IPS-18c (cell line): ENCODE measurements around the gene ZNF410.
A peak's percentile ranks its signal among the peaks of the same experiment; 100 is the strongest.
"Not testable (repeated sequence)": the region's sequence is repeated elsewhere in the genome, so short reads cannot be mapped to it uniquely, and the experiment has no call there.

Experiments used
- H3K4me3 ChIP-seq: 2 replicates; pipeline ENCODE4 v1.7.0; 2013; ENCODE audit warnings: low read depth, mild to moderate bottlenecking, low read length, moderate library complexity; ENCODE audit not compliant: insufficient read depth
- H3K9me3 ChIP-seq: one replicate; pipeline ENCODE4 v1.6.1; 2013; ENCODE audit warnings: mild to moderate bottlenecking, low read length, moderate library complexity; ENCODE audit not compliant: control insufficient read depth, insufficient read depth

The ZNF410 gene, protein sequence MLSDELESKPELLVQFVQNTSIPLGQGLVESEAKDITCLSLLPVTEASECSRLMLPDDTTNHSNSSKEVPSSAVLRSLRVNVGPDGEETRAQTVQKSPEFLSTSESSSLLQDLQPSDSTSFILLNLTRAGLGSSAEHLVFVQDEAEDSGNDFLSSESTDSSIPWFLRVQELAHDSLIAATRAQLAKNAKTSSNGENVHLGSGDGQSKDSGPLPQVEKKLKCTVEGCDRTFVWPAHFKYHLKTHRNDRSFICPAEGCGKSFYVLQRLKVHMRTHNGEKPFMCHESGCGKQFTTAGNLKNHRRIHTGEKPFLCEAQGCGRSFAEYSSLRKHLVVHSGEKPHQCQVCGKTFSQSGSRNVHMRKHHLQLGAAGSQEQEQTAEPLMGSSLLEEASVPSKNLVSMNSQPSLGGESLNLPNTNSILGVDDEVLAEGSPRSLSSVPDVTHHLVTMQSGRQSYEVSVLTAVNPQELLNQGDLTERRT

GRCh38 chr14:73886449-73887317 lies at the start of gene ZNF410:
Gene ZNF410, plus strand, starts transcription at chr14:73886859. Its CDS starts 5,317 bp downstream, at chr14:73892176.
- Histone ChIP-seq H3K4me3 (peak within 1 kb of the TSS; percentile 94), H3K9me3 (no peaks in the 10 kb centered on the region)

DNA sequence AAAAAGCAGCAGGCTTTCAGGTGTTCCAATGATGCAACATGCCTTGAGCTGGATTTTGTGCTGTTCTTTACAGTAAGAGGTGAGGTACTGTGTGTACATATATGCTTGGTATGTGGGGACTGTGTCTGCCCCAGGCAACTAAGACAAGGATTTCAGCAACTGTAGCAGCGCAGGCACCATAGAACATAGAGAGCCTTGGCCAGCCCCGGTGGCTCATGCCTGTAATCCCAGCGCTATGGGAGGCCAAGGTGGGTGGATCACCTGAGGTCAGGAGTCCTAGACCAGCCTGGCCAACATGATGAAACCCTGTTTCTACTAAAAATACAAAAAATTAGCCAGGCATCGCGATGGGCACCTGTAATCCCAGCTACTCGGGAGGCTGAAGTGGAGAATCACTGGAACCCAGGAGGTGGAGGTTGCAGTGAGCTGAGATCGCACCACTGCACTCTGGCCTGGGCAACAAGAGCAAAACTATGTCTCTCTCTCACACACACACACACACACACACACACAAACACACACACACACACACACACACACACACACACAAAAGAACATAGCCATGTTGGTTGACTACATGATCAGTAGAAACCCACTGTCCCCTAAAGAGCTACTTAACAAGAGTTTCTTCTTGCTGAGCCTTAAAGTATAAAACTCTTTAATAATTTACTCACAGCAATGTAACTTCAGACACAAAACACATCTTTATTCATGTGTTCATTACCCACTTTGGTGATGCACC lies 48.2 kb upstream of the ZNF410 start:
- not testable (repeated sequence) for H3K9me3 ChIP-seq, H3K4me3 ChIP-seq

DNA sequence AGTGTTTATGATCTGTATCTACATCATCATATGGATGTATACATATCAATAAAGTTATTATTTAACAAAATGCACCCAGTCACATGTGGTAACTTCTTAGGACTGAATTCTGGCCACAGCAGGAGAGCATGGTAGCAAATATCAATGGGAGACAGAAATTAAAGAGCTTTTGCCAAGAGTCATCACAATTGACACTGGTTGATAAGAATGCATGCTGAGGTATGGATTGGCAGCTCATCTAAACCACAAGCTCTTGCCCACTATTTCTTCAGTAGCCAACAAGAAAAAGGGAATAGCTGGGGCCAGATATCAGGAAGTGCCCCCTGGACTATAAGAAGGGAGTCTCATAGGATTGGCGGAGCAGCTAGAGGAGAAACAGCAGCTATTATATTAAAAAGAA lies 44.5 kb upstream of the ZNF410 start:
- Histone ChIP-seq H3K9me3 (no peaks in the 10 kb centered on the region), H3K4me3 (no peak overlapping the region)

GRCh38 chr14:73842851-73843250 lies 43.8 kb upstream of the ZNF410 start:
- Histone ChIP-seq H3K4me3 (no peak overlapping the region), H3K9me3 (no peaks in the 10 kb centered on the region)

GRCh38 chr14:73843296-73843695 lies 43.4 kb upstream of the ZNF410 start:
- Histone ChIP-seq H3K9me3 (no peaks in the 10 kb centered on the region), H3K4me3 (no peak overlapping the region)

DNA sequence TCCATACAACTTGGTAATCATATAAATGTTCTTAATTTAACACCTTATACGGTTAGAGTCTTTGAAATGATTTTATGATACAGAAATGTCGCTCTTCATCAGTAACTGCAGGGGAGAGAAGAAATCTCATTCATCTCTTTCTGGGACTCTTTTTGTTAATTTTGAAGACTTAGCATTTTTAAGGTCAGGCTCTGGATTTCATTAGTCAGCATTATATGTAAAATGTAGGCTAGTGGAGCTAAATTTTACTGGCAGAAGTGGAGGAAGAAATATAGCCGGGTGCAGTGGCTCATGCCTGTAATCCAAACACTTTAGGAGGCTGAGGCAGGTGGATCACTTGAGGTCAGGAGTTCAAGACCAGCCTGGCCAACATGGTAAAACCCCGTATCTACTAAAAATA lies 39.7 kb upstream of the ZNF410 start:
- H3K9me3 ChIP-seq = no peaks in the 10 kb centered on the region
- H3K4me3 ChIP-seq = no peak overlapping the region

DNA sequence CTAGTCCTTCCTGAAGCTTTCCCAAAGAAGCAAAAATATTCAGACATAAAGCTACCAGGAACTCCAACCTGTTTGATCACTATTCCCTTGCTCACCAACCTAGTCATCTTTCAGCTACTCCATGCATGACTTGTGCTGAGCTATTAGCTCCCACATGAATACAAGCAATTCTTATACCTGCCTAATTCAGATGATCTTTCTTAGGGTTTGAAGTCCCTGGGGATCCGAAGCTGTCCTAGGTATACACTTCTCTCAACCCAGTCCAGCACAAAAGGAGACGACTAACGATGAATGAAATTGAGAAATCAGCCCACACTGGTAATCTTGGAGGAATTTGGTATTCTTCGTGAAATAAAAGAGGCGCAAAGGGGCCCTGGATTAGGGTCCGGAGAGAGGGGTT lies 35.7 kb upstream of the ZNF410 start:
- Histone ChIP-seq H3K4me3 (peak overlapping the region; percentile 98; the same call in 1 of the 2 replicates), H3K9me3 (no peaks in the 10 kb centered on the region)

DNA sequence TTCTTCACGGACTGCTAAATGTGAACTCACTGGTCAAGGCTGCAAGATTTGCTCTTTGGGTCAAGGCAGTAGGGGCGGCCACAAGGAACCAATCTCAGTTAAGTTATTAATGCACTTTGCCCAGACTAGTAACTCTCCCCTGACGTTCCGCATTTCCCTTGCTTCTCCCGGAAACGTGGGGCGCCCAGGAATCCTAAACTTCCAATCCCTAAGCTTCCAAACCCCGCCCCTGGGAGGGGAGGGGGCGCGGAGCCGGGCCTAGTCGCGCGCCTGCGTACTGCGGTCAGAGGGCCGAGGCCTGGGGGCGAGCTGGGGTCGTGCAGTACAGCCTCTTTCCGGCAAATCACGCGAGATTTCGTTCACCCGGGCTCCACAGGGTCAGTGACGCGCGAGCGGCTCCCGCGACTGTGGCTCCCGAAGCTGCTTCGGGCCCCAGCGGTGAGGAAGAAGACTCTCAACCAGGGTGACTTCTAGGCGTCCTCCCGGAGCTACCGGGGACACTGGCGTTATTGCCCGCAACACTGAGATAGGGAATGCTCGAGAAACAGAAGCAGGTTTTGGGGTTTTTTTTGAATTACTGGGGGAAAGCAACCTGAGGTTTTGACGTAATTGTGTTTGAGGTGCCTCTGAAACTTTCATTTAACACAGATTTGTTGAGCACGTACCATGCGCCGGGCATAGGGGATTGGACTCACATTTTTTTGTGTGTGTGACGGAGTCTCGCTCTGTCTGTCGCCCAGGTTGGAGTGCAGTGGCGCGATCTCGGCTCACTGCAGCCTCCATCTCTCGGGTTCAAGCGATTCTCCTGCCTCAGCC lies 34.9 kb upstream of the ZNF410 start, which contains the start of gene PTGR2:
PTGR2 (plus strand) TSS at position 265 of the 816 bp plus-strand sequence. CDS start 7,032 bp downstream, outside the sequence.
- H3K9me3 ChIP-seq = no peaks in the 10 kb centered on the region
- H3K4me3 ChIP-seq = peak within 1 kb of the TSS; percentile 98

GRCh38 chr14:73859145-73859544 lies 27.5 kb upstream of the ZNF410 start:
- no peaks in the 10 kb centered on the region for H3K9me3 ChIP-seq
- H3K4me3 ChIP-seq = no peak overlapping the region

- H3K4me3 ChIP-seq = no peak overlapping the region
- no peaks in the 10 kb centered on the region for H3K9me3 ChIP-seq
Observed at GRCh38 chr14:73861073-73861472, 25.6 kb upstream of the ZNF410 start.

GRCh38 chr14:73862480-73862879 lies 24.2 kb upstream of the ZNF410 start:
- Histone ChIP-seq H3K9me3 (no peaks in the 10 kb centered on the region), H3K4me3 (no peak overlapping the region)

DNA sequence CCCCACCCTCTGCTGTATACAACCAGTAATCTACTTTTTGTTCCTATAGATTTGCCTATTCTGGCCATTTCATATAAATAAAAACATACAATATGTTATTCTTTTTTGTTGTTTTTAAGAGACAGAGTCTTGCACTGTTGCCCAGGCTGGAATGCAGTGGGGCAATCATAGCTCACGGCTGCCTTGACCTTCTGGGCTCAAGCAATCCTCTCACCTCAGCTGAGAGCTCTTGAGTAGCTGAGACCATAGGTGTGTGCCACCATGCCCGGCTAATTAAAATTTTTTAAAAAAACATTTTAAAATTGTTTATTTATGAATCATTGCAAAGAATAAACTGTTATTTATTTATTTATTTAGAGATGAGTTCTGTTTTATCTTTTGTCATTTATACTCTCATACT lies 23.4 kb upstream of the ZNF410 start:
- H3K9me3 ChIP-seq = no peaks in the 10 kb centered on the region

DNA sequence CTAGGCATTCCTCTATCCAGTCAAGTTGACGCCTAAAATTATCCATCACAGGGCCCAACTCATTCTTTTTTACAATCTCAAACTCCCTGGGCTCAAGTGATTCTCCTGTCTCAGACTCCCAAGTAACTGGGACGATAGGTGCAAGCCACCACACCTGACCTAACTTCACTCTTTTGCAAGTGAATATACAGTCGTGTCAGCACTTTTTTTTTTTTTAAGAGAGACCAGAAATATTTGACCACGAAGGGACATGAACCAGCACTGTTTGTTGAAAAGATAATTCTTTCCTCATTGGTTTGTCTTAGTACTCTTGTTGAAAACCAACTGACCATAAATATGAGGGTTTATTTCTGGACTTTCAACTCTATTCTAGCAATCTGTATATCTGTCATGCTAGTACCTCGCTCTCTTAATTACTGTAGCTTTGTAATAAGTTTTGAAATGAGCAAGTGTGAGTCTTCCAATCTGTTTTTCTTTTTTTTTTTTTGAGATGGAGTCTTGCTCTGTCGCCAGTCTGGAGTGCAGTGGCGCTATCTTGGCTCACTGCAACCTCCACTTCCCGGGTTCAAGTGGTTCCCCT lies 21.0 kb upstream of the ZNF410 start:
- Histone ChIP-seq H3K4me3 (no peak overlapping the region), H3K9me3 (no peaks in the 10 kb centered on the region)

More for the DNA sequence above, 23.4 kb upstream of the ZNF410 start:
- no peak overlapping the region for H3K4me3 ChIP-seq

DNA sequence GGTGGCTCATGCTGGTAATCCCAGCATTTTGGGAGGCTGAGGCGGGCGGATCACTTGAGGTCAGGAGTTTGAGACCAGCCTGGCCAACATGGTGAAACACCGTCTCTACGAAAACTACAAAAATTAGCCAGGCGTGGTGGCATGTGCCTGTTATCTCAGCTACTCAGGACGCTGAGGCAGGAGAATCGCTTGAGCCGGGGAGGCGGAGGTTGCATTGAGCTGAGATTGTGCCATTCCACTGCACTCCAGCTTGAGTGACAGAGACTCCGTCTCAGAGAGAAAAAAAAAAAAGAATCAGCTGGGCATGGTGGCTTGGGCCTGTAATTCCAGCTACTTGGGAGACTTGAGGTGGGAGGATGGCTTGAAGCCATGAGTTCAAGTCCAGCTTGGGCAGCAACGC lies 16.9 kb upstream of the ZNF410 start:
- H3K9me3 ChIP-seq, H3K4me3 ChIP-seq: not testable (repeated sequence)

DNA sequence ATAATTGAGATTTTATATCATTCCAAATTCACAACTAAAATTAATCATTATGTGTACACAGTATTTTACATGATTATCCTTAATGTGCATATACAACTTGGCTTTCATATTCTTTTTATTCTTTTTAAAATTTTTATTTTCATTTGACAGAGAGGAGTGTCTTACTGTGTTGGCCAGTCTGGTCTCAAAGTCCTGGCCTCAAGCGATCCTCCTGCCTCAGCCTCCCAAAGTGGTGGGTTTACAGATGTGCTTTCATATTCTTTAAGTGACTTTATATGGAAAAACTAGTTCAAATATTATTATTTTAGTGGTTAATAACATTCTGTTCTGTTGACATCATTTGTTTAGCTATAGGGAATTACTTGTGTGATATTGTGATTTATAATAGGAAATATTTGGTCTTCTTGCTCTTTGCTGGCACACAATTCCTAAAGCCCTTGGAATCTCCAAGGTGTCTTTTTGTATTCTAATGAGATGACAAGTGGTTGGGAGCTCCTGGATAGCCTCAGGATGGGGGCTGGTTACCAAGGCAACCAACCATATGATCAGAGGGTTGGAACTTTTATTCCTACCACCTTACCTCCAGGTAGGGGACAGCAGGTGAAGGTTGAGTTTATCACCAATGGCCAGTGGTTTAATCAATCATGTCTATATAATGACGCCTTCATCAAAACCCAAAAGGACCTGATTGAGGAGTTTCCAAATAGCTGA lies 16.0 kb upstream of the ZNF410 start:
- Histone ChIP-seq H3K4me3 (no peak overlapping the region), H3K9me3 (no peaks in the 10 kb centered on the region)

- H3K9me3 ChIP-seq = no peaks in the 10 kb centered on the region
- no peak overlapping the region for H3K4me3 ChIP-seq
Observed at GRCh38 chr14:73873660-73874059, 13.0 kb upstream of the ZNF410 start.
